GM18498 (cell line): ENCODE results near the gene SLIT1.

ENCODE experiments used
- ATAC-seq: cut with Tn5 transposase; IDR thresholded peaks from one replicate; pipeline ENCODE4 v1.9.1; 2021; ENCODE audit warnings: mild to moderate bottlenecking, moderate library complexity; ENCODE audit not compliant: unreplicated experiment

SLIT1 gene

GRCh38 chr10:97066877-97067555 is 118.7 kb downstream of the SLIT1 start:
- no peak for ATAC-seq

- ATAC-seq: no peak
These were observed 119.8 kb downstream of the SLIT1 start for GRCh38 chr10:97065686-97066660.

GRCh38 chr10:97065128-97065527 is 120.6 kb downstream of the SLIT1 start:
- no peak for ATAC-seq

- ATAC-seq: no peak
These were observed 121.5 kb downstream of the SLIT1 start for GRCh38 chr10:97063983-97064837.

- ATAC-seq: no peak
These were observed 122.3 kb downstream of the SLIT1 start for GRCh38 chr10:97063271-97063982.

GRCh38 chr10:97062456-97062855 is 123.3 kb downstream of the SLIT1 start:
- no peak for ATAC-seq

- ATAC-seq: no peak
These were observed 123.7 kb downstream of the SLIT1 start for GRCh38 chr10:97062046-97062445.

- ATAC-seq: no peak
These were observed 124.3 kb downstream of the SLIT1 start for GRCh38 chr10:97061423-97061822.

- ATAC-seq: no peak
These were observed 125.2 kb downstream of the SLIT1 start for GRCh38 chr10:97060441-97061084.

- no peak for ATAC-seq
These were observed 125.9 kb downstream of the SLIT1 start for GRCh38 chr10:97059872-97060205.

- ATAC-seq: no peak
These were observed 126.5 kb downstream of the SLIT1 start for GRCh38 chr10:97059006-97059871.

GRCh38 chr10:97058521-97058920 is 127.2 kb downstream of the SLIT1 start:
- ATAC-seq: no peak

GRCh38 chr10:97057491-97058235 is 128.1 kb downstream of the SLIT1 start:
- no peak for ATAC-seq

GRCh38 chr10:97056003-97056630 is 129.6 kb downstream of the SLIT1 start:
- ATAC-seq: no peak

- ATAC-seq: no peak
These were observed 132.5 kb downstream of the SLIT1 start for GRCh38 chr10:97053276-97053675.

- ATAC-seq: no peak
These were observed 134.7 kb downstream of the SLIT1 start for GRCh38 chr10:97050956-97051496.

GRCh38 chr10:97050205-97050745 is 135.5 kb downstream of the SLIT1 start:
- no peak for ATAC-seq
